ENCODE results near the gene AMOTL1. TPM values are rescaled to one million over a fixed set of nuclear protein-coding genes. Genes with fewer than 3 reads are reported as not detected.

AMOTL1 gene
- 29.3 and 35.4 TPM in 2 replicates for total RNA-seq

GRCh38 chr11:94767701-94768601 lies at the start of gene AMOTL1:
TSS of gene AMOTL1 (plus strand) at chr11:94768356. CDS start at chr11:94768512, 156 bp downstream.

Other genes with a start within 250 kb of the AMOTL1 start
- 3.9 and 4.1 TPM in 2 replicates for gene FUT4, start 224.4 kb upstream of the AMOTL1 start, total RNA-seq
- gene PIWIL4, start 201.0 kb upstream of the AMOTL1 start, total RNA-seq = 0.32 and 0.76 TPM in 2 replicates
- gene CWC15, start 205.2 kb downstream of the AMOTL1 start, total RNA-seq = 55.6 and 60.7 TPM in 2 replicates
- gene KDM4D, start 205.4 kb downstream of the AMOTL1 start, total RNA-seq = 0.32 and 0.46 TPM in 2 replicates

Measured in epithelial cell of umbilical artery (primary cell).